ENCODE measurements around the gene SMAP1.

- TF ChIP-seq, protein P1, sequence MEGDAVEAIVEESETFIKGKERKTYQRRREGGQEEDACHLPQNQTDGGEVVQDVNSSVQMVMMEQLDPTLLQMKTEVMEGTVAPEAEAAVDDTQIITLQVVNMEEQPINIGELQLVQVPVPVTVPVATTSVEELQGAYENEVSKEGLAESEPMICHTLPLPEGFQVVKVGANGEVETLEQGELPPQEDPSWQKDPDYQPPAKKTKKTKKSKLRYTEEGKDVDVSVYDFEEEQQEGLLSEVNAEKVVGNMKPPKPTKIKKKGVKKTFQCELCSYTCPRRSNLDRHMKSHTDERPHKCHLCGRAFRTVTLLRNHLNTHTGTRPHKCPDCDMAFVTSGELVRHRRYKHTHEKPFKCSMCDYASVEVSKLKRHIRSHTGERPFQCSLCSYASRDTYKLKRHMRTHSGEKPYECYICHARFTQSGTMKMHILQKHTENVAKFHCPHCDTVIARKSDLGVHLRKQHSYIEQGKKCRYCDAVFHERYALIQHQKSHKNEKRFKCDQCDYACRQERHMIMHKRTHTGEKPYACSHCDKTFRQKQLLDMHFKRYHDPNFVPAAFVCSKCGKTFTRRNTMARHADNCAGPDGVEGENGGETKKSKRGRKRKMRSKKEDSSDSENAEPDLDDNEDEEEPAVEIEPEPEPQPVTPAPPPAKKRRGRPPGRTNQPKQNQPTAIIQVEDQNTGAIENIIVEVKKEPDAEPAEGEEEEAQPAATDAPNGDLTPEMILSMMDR (IDR thresholded peaks at IDR 0.05 in 8 of 11, conservative IDR thresholded peaks at IDR 0.05 in 3 of 11): no peak
- TF ChIP-seq POLR2A (IDR thresholded peaks at IDR 0.05): no peak
Measured at GRCh38 chr6:70668499-70668812, 773 bp downstream of the SMAP1 start.

Data from spleen (tissue), 7 donors.